GM12891 (cell line): Measurements from ENCODE around the gene TGIF2.
A peak's percentile ranks its signal among the peaks of the same experiment; 100 is the strongest.
"Not testable (repeated sequence)": the region's sequence is repeated elsewhere in the genome, so short reads cannot be mapped to it uniquely, and the experiment has no call there.

Experiments
- DNase-seq: peaks from one replicate; pipeline ENCODE4 v3.0.0; 2011; ENCODE audit warnings: low spot score; ENCODE audit not compliant: insufficient read length
- FAIRE-seq: peaks from 2 replicates; lab custom pipeline; 2011; peaks lifted over from hg19 to GRCh38; lab: Jason Lieb, UNC
- PAX5 ChIP-seq: IDR thresholded peaks from 2 replicates; pipeline ENCODE4 v1.6.1; 2011; ENCODE audit warnings: low read length, moderate library complexity, mild to moderate bottlenecking; ENCODE audit not compliant: insufficient read depth, severe bottlenecking
- POLR2A ChIP-seq: IDR thresholded peaks from 2 replicates; pipeline ENCODE4 v1.6.1; 2011; ENCODE audit warnings: low read depth, low read length, control low read depth
- POLR2AphosphoS5 ChIP-seq: IDR thresholded peaks from 2 replicates; pipeline ENCODE4 v1.6.1; 2011; ENCODE audit warnings: low read depth, low read length, control low read depth
- POU2F2 ChIP-seq: IDR thresholded peaks from 2 replicates; pipeline ENCODE4 v1.6.1; 2011; ENCODE audit warnings: low read depth, mild to moderate bottlenecking, control low read depth, low read length, moderate library complexity
- SPI1 ChIP-seq: IDR thresholded peaks from 2 replicates; pipeline ENCODE4 v1.6.1; 2011; ENCODE audit warnings: low read depth, low read length, control low read depth
- TAF1 ChIP-seq: IDR thresholded peaks from 2 replicates; pipeline ENCODE4 v1.6.1; 2011; ENCODE audit warnings: low read depth, low read length, control low read depth

Gene TGIF2

GRCh38 chr20:36591854-36592641 is 18.7 kb downstream of the TGIF2 start:
- TF ChIP-seq PAX5 (no peak), SPI1 (peak; percentile 41)
- FAIRE-seq (no peak), DNase-seq (no peak)

GRCh38 chr20:36593347-36593929 is 20.0 kb downstream of the TGIF2 start:
- no peak for DNase-seq

GRCh38 chr20:36599912-36600345 is 26.5 kb downstream of the TGIF2 start:
- TF ChIP-seq TAF1 (no peak), PAX5 (no peak), POU2F2 (no peak), POLR2A (no peak), SPI1 (peak; percentile 42; the same call in 1 of the 2 replicates)
- DNase-seq: no peak
- FAIRE-seq: peak; percentile 90

More at GRCh38 chr20:36593347-36593929, 20.0 kb downstream of the TGIF2 start:
- TF ChIP-seq PAX5 (no peak), SPI1 (no peak), POLR2A (no peak), POLR2AphosphoS5 (no peak), POU2F2 (no peak), TAF1 (no peak)
- no peak for FAIRE-seq

- FAIRE-seq (no peak), DNase-seq (no peak)
- TF ChIP-seq PAX5: no peak
- TF ChIP-seq SPI1: peak; percentile 88
Observed at GRCh38 chr20:36601540-36601939, 28.1 kb downstream of the TGIF2 start.

GRCh38 chr20:36604952-36605398 is 31.6 kb downstream of the TGIF2 start:
- DNase-seq (no peak), FAIRE-seq (no peak)
- TF ChIP-seq PAX5 (no peak), TAF1 (peak; percentile 24; the same call in 1 of the 2 replicates), POLR2A (peak; percentile 31; the same call in 1 of the 2 replicates), SPI1 (peak; percentile 94), POU2F2 (no peak), POLR2AphosphoS5 (peak; percentile 82)

- DNase-seq (peak; percentile 85), FAIRE-seq (peak; percentile 100)
- TF ChIP-seq POLR2AphosphoS5 (peak; percentile 94), PAX5 (peak; percentile 31), POLR2A (peak; percentile 80), POU2F2 (0 out of 2 replicates have a peak, but pooled peaks have one; percentile 37), TAF1 (0 out of 2 replicates have a peak, but pooled peaks have one; percentile 38), SPI1 (peak; percentile 49)
Observed at GRCh38 chr20:36605399-36606157, 32.2 kb downstream of the TGIF2 start, which contains the start of gene RAB5IF. Gene RAB5IF (plus strand): TSS chr20:36605779. CDS start chr20:36605952, 173 bp downstream.

GRCh38 chr20:36606158-36607066 is 33.0 kb downstream of the TGIF2 start:
- FAIRE-seq (peak; percentile 52), DNase-seq (no peak)
- TF ChIP-seq TAF1 (no peak), POLR2AphosphoS5 (no peak), POU2F2 (no peak), POLR2A (peak; percentile 11; the same call in 1 of the 2 replicates)

GRCh38 chr20:36607586-36608387 is 34.4 kb downstream of the TGIF2 start:
- TF ChIP-seq PAX5 (no peak), POU2F2 (no peak), POLR2AphosphoS5 (no peak), TAF1 (no peak)
- no peak for DNase-seq

GRCh38 chr20:36608388-36608728 is 35.0 kb downstream of the TGIF2 start:
- not testable (repeated sequence) for FAIRE-seq, DNase-seq

More at GRCh38 chr20:36607586-36608387, 34.4 kb downstream of the TGIF2 start:
- FAIRE-seq: no peak
